Kidney (tissue), 14 donors: ENCODE results near the gene COL23A1. TPM values are rescaled to one million over a fixed set of nuclear protein-coding genes. Genes with fewer than 3 reads are reported as not detected.

Source experiments
- DNase-seq, 5 donors: peaks; one replicate each; pipeline ENCODE4 v3.0.0-alpha.2; 2013 to 2020
- FAIRE-seq: peaks from 2 replicates; lab custom pipeline; 2012; peaks lifted over from hg19 to GRCh38; lab: Jason Lieb, UNC
- H3K27ac ChIP-seq, 2 donors: one replicate each; pipeline ENCODE4 v1.7.0; 2013; ENCODE audit warnings: low read depth in 2 of 2, low read length in 2 of 2, inconsistent platforms in 1 of 2
- H3K27me3 ChIP-seq: one replicate; pipeline ENCODE4 v1.7.1; 2013; ENCODE audit warnings: low read length, inconsistent platforms; ENCODE audit not compliant: control insufficient read depth, insufficient read depth
- H3K36me3 ChIP-seq, 3 donors: one replicate each; pipeline versions ENCODE4 v1.7.0 to v1.7.1; 2013; ENCODE audit warnings: low read length in 3 of 3, control low read depth in 1 of 3, inconsistent platforms in 1 of 3; ENCODE audit not compliant: insufficient read depth in 3 of 3, control insufficient read depth in 2 of 3
- H3K4me1 ChIP-seq, 3 donors: one replicate each; pipeline versions ENCODE4 v1.7.0 to v1.7.1; 2013; ENCODE audit warnings: low read length in 3 of 3, inconsistent platforms in 1 of 3, low read depth in 1 of 3; ENCODE audit not compliant: control insufficient read depth in 2 of 3, insufficient read depth in 2 of 3
- H3K4me3 ChIP-seq, 3 donors: one replicate each; pipeline versions ENCODE4 v1.7.0 to v1.8.1; 2013; ENCODE audit warnings: low read length in 3 of 3, control low read depth in 1 of 3, inconsistent platforms in 1 of 3
- H3K9ac ChIP-seq, 3 donors: one replicate each; pipeline versions ENCODE4 v1.7.0 to v1.7.1; 2013; ENCODE audit warnings: low read length in 3 of 3, control low read depth in 1 of 3, inconsistent platforms in 1 of 3
- H3K9me3 ChIP-seq, 3 donors: one replicate each; pipeline versions ENCODE4 v1.7.0 to v1.7.1; 2013; ENCODE audit warnings: low read length in 3 of 3, control low read depth in 1 of 3, inconsistent platforms in 1 of 3; ENCODE audit not compliant: control insufficient read depth in 2 of 3, insufficient read depth in 1 of 3
- intact Hi-C: fragments of 100-400 bp; cut with DNase I; formaldehyde crosslinking; loops from one replicate; pipeline ENCODE4 v1.11.1; 2022
- polyA plus RNA-seq: library from polyadenylated mRNA; stranded (reverse); fragments of 350-450 nt; fragmentation: Illumina TruSeq; extraction: RNeasy Lipid Tissue Mini Kit (QIAGEN cat#74804); gene quantifications from one replicate; pipeline ENCODE4 v1.2.3, GENCODE V29; 2014; ENCODE audit warnings: low read depth, low replicate concordance; ENCODE audit not compliant: insufficient read depth
- total RNA-seq: library from RNA; stranded (reverse); fragmentation: NEBNext Ultra II Directional; extraction: Animal tissue kit (Norgen Biotek cat#: 25700); gene quantifications from one replicate; pipeline ENCODE4 v1.2.1, GENCODE V29; 2021
- TF ChIP-seq, protein P1 (sequence below): IDR thresholded peaks from 3 replicates; pipeline ENCODE4 v1.5.1; 2012; ENCODE audit warnings: mild to moderate bottlenecking, moderate library complexity, borderline replicate concordance; ENCODE audit not compliant: insufficient read depth; ENCODE audit errors: extremely low read depth
- donor health status: control.
- donor health status: control.
- donor health status: control.
- donor health status: control.
- donor health status: control.
- donor health status: DM: yes; HTN: yes; CAD: no.
- donor health status: Normal renal cell carcinoma (clear cell type).

The COL23A1 gene
- total and polyA plus RNA-seq, 2 donors from 2014 or later: 4.1 to 8.7 TPM

GRCh38 chr5:178339272-178339671 is 250.9 kb downstream of the COL23A1 start:
- Histone ChIP-seq H3K27ac (no peak overlapping the region), H3K4me3 (no peak overlapping the region), H3K9me3 (no peaks in the 10 kb centered on the region), H3K9ac (no peak overlapping the region), H3K36me3 (no peaks in the 10 kb centered on the region), H3K27me3 (no peaks in the 10 kb centered on the region), H3K4me1 (no peaks in the 10 kb centered on the region)
- no peak for DNase-seq
- intact Hi-C loops: no loop called here
- TF ChIP-seq, protein P1, sequence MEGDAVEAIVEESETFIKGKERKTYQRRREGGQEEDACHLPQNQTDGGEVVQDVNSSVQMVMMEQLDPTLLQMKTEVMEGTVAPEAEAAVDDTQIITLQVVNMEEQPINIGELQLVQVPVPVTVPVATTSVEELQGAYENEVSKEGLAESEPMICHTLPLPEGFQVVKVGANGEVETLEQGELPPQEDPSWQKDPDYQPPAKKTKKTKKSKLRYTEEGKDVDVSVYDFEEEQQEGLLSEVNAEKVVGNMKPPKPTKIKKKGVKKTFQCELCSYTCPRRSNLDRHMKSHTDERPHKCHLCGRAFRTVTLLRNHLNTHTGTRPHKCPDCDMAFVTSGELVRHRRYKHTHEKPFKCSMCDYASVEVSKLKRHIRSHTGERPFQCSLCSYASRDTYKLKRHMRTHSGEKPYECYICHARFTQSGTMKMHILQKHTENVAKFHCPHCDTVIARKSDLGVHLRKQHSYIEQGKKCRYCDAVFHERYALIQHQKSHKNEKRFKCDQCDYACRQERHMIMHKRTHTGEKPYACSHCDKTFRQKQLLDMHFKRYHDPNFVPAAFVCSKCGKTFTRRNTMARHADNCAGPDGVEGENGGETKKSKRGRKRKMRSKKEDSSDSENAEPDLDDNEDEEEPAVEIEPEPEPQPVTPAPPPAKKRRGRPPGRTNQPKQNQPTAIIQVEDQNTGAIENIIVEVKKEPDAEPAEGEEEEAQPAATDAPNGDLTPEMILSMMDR: no peak
- no peak for FAIRE-seq

DNA sequence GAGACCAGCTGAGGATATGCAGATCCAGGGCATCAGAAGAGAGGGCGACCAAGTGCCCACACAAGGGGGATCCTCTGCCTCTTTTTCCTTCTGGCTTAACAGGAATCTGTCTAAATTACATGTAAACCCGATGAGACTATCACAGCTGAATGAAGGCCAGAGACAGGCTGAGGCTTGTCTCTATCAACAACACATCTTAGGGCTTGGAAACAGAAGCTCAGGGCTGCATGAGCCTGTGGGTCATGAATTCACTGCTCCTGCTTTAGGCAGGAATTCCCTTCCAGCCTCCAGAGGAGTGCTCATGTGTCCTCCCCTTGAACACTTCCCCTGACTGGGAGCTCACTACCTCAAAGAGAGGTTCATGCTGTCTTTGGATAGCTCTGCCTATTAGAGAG is 251.4 kb downstream of the COL23A1 start:
- intact Hi-C loops: no loop called here
- DNase-seq (no peak), FAIRE-seq (no peak)
- Histone ChIP-seq H3K27ac (no peak overlapping the region), H3K4me3 (no peak overlapping the region), H3K27me3 (no peaks in the 10 kb centered on the region), H3K4me1 (no peaks in the 10 kb centered on the region), H3K9me3 (no peaks in the 10 kb centered on the region), H3K36me3 (no peaks in the 10 kb centered on the region), H3K9ac (no peak overlapping the region)
- TF ChIP-seq, protein P1: no peak

- intact Hi-C loops: no loop called here
- no peak for DNase-seq
These were observed 252.0 kb downstream of the COL23A1 start for GRCh38 chr5:178338126-178338749.

More at GRCh38 chr5:178338126-178338749, 252.0 kb downstream of the COL23A1 start:
- Histone ChIP-seq H3K27me3 (no peaks in the 10 kb centered on the region), H3K4me3 (no peak overlapping the region), H3K36me3 (no peaks in the 10 kb centered on the region), H3K9me3 (no peaks in the 10 kb centered on the region), H3K27ac (no peak overlapping the region), H3K4me1 (no peaks in the 10 kb centered on the region), H3K9ac (no peak overlapping the region)
- no peak for FAIRE-seq
- TF ChIP-seq, protein P1: no peak
